ENCODE results near the gene INAVA. TPM values are rescaled to one million over a fixed set of nuclear protein-coding genes. Genes with fewer than 3 reads are reported as not detected.
A peak's percentile ranks its signal among the peaks of the same experiment; 100 is the strongest.

Gene INAVA
- total RNA-seq, 1 experiment from 2014 or later: 41.2 TPM

DNA sequence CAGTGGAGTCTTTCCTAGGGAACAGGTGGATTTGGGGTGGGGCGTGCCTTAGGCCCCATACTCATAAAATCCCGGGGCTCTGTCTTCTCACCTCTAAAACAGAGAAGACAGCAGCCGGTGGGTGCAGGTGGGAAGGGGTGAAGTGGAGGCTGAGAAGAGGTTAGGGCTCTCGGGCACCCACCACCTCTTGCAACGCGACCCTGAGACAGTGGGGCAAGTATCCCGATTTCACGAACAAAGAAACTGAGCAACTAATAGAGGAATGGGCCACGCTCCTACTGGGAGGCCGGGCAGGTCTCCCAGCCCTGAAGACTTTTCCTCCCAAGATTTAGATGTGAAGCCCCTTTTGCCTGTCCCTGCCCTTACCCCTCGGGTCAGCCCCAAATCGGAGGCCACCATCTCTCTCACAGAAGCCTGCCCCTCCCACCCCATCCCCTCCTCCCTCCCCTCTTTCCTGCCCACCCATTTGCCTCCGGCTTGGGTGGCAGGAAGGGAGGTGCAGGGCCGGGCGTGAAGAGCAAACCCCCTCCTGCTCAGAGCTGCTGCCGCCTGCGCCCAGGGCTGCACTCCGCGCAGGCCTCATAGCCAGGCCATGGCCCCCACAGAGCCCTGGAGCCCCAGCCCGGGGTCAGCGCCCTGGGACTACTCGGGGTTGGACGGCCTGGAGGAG lies 22.1 kb upstream of the INAVA start, which contains the start of gene GPR25:
Gene GPR25, plus strand, starts transcription at position 536 of the 670 bp plus-strand sequence. Its CDS starts 57 bp downstream, at position 593.
- CTCF ChIA-PET: interaction anchor here (1.1 to 2.2 kb wide), 9 partner anchors 16 to 350 kb away, joined by 3 to 19 read pairs (median 7); no protein-coding TSS in a partner anchor
- peak within 1 kb of the TSS; percentile 54 for H3K4me3 Mint-ChIP-seq
- no peak for ATAC-seq

DNA sequence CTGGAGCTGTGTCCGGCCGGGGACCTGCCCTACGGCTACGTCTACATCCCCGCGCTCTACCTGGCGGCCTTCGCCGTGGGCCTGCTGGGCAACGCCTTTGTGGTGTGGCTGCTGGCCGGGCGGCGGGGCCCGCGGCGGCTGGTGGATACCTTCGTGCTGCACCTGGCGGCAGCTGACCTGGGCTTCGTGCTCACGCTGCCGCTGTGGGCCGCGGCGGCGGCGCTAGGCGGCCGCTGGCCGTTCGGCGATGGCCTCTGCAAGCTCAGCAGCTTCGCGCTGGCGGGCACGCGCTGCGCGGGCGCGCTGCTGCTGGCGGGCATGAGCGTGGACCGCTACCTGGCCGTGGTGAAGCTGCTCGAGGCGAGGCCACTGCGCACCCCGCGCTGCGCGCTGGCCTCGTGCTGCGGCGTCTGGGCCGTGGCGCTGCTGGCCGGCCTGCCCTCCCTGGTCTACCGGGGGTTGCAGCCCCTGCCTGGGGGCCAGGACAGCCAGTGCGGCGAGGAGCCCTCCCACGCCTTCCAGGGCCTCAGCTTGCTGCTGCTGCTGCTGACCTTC lies 21.5 kb upstream of the INAVA start:
- TF ChIP-seq, protein P1, sequence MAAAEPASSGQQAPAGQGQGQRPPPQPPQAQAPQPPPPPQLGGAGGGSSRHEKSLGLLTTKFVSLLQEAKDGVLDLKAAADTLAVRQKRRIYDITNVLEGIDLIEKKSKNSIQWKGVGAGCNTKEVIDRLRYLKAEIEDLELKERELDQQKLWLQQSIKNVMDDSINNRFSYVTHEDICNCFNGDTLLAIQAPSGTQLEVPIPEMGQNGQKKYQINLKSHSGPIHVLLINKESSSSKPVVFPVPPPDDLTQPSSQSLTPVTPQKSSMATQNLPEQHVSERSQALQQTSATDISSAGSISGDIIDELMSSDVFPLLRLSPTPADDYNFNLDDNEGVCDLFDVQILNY (CRISPR knock-in tag; IDR thresholded peaks at IDR 0.05): 0 out of 2 replicates have a peak, but pooled peaks have one; percentile 64
- TF ChIP-seq RORB (CRISPR knock-in tag; IDR thresholded peaks at IDR 0.05) (no peak), ZNF232 (CRISPR knock-in tag; IDR thresholded peaks at IDR 0.05) (peak; percentile 74; the same call in 1 of the 2 replicates), ELF4 (CRISPR knock-in tag; IDR thresholded peaks at IDR 0.05; ENCODE audit: low read depth) (no peak), IRF2 (CRISPR knock-in tag; IDR thresholded peaks at IDR 0.05; ENCODE audit: borderline replicate concordance, low read depth) (no peak), NFYB (CRISPR knock-in tag; conservative IDR thresholded peaks at IDR 0.05; ENCODE audit: low read depth) (0 out of 2 replicates have a peak, but pooled peaks have one; percentile 21), CREB1 (CRISPR knock-in tag; IDR thresholded peaks at IDR 0.05) (no peak; the same call in 1 of the 2 replicates), FOXJ3 (CRISPR knock-in tag; IDR thresholded peaks at IDR 0.05; ENCODE audit: borderline replicate concordance) (no peak), MYBL2 (CRISPR knock-in tag; IDR thresholded peaks at IDR 0.05) (no peak), ZNF423 (CRISPR knock-in tag; IDR thresholded peaks at IDR 0.05) (no peak), NFE2L1 (CRISPR knock-in tag; IDR thresholded peaks at IDR 0.05) (no peak)
- TF ChIP-seq, protein P2, sequence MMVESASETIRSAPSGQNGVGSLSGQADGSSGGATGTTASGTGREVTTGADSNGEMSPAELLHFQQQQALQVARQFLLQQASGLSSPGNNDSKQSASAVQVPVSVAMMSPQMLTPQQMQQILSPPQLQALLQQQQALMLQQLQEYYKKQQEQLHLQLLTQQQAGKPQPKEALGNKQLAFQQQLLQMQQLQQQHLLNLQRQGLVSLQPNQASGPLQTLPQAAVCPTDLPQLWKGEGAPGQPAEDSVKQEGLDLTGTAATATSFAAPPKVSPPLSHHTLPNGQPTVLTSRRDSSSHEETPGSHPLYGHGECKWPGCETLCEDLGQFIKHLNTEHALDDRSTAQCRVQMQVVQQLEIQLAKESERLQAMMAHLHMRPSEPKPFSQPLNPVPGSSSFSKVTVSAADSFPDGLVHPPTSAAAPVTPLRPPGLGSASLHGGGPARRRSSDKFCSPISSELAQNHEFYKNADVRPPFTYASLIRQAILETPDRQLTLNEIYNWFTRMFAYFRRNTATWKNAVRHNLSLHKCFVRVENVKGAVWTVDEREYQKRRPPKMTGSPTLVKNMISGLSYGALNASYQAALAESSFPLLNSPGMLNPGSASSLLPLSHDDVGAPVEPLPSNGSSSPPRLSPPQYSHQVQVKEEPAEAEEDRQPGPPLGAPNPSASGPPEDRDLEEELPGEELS (CRISPR knock-in tag; IDR thresholded peaks at IDR 0.05): no peak
- Mint-ChIP-seq H3K9me3 (no peaks in the 10 kb centered on the region), H3K27me3 (ENCODE audit: low read depth) (peaks cover 42% of the 10 kb centered on the region), H3K27ac (no peak overlapping the region), H3K4me3 (no peak overlapping the region), H3K36me3 (no peaks in the 10 kb centered on the region), H3K4me1 (peaks cover 20% of the 10 kb centered on the region)
- DNase-seq (ENCODE audit: low spot score): peak; percentile 58
- POLR2A ChIA-PET: interaction anchor here (1.1 kb wide), 1 partner anchor 15 kb away, joined by 5 read pairs; no protein-coding TSS in a partner anchor
- CTCF ChIA-PET: interaction anchor here (0.5 to 2.2 kb wide), 11 partner anchors 15 to 350 kb away, joined by 3 to 19 read pairs (median 6); no protein-coding TSS in a partner anchor
- ATAC-seq: peak; percentile 28

More for the DNA sequence above, 22.1 kb upstream of the INAVA start, which contains the start of gene GPR25:
- POLR2A ChIA-PET: interaction anchor here (0.5 kb wide), 1 partner anchor 118 kb away, joined by 3 read pairs; no protein-coding TSS in a partner anchor
- H3K9me3 Mint-ChIP-seq: no peaks in the 10 kb centered on the region
- H3K27ac Mint-ChIP-seq: no peak within 1 kb of the TSS
- peaks cover 20% of the 10 kb centered on the region for H3K4me1 Mint-ChIP-seq
- no peak for DNase-seq (ENCODE audit: low spot score)
- TF ChIP-seq, protein P3, sequence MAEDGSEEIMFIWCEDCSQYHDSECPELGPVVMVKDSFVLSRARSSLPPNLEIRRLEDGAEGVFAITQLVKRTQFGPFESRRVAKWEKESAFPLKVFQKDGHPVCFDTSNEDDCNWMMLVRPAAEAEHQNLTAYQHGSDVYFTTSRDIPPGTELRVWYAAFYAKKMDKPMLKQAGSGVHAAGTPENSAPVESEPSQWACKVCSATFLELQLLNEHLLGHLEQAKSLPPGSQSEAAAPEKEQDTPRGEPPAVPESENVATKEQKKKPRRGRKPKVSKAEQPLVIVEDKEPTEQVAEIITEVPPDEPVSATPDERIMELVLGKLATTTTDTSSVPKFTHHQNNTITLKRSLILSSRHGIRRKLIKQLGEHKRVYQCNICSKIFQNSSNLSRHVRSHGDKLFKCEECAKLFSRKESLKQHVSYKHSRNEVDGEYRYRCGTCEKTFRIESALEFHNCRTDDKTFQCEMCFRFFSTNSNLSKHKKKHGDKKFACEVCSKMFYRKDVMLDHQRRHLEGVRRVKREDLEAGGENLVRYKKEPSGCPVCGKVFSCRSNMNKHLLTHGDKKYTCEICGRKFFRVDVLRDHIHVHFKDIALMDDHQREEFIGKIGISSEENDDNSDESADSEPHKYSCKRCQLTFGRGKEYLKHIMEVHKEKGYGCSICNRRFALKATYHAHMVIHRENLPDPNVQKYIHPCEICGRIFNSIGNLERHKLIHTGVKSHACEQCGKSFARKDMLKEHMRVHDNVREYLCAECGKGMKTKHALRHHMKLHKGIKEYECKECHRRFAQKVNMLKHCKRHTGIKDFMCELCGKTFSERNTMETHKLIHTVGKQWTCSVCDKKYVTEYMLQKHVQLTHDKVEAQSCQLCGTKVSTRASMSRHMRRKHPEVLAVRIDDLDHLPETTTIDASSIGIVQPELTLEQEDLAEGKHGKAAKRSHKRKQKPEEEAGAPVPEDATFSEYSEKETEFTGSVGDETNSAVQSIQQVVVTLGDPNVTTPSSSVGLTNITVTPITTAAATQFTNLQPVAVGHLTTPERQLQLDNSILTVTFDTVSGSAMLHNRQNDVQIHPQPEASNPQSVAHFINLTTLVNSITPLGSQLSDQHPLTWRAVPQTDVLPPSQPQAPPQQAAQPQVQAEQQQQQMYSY (CRISPR knock-in tag; IDR thresholded peaks at IDR 0.05): no peak
- TF ChIP-seq, protein P4, sequence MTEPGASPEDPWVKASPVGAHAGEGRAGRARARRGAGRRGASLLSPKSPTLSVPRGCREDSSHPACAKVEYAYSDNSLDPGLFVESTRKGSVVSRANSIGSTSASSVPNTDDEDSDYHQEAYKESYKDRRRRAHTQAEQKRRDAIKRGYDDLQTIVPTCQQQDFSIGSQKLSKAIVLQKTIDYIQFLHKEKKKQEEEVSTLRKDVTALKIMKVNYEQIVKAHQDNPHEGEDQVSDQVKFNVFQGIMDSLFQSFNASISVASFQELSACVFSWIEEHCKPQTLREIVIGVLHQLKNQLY (CRISPR knock-in tag; IDR thresholded peaks at IDR 0.05): no peak
- TF ChIP-seq, protein P5, sequence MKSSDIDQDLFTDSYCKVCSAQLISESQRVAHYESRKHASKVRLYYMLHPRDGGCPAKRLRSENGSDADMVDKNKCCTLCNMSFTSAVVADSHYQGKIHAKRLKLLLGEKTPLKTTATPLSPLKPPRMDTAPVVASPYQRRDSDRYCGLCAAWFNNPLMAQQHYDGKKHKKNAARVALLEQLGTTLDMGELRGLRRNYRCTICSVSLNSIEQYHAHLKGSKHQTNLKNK (CRISPR knock-in tag; IDR thresholded peaks at IDR 0.05): no peak
- TF ChIP-seq, protein P6, sequence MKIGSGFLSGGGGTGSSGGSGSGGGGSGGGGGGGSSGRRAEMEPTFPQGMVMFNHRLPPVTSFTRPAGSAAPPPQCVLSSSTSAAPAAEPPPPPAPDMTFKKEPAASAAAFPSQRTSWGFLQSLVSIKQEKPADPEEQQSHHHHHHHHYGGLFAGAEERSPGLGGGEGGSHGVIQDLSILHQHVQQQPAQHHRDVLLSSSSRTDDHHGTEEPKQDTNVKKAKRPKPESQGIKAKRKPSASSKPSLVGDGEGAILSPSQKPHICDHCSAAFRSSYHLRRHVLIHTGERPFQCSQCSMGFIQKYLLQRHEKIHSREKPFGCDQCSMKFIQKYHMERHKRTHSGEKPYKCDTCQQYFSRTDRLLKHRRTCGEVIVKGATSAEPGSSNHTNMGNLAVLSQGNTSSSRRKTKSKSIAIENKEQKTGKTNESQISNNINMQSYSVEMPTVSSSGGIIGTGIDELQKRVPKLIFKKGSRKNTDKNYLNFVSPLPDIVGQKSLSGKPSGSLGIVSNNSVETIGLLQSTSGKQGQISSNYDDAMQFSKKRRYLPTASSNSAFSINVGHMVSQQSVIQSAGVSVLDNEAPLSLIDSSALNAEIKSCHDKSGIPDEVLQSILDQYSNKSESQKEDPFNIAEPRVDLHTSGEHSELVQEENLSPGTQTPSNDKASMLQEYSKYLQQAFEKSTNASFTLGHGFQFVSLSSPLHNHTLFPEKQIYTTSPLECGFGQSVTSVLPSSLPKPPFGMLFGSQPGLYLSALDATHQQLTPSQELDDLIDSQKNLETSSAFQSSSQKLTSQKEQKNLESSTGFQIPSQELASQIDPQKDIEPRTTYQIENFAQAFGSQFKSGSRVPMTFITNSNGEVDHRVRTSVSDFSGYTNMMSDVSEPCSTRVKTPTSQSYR (CRISPR knock-in tag; IDR thresholded peaks at IDR 0.05): no peak
- TF ChIP-seq NFYB (CRISPR knock-in tag; conservative IDR thresholded peaks at IDR 0.05; ENCODE audit: low read depth): no peak
- no peaks in the 10 kb centered on the region for H3K36me3 Mint-ChIP-seq
- H3K27me3 Mint-ChIP-seq (ENCODE audit: low read depth): peaks cover 42% of the 10 kb centered on the region

All from WTC11 (cell line).